Right renal pelvis (tissue), 4 donors: ENCODE data around the gene CTIF. TPM values are rescaled to one million over a fixed set of nuclear protein-coding genes. Genes with fewer than 3 reads are reported as not detected.

Source experiments
- DNase-seq, 4 donors: peaks; one replicate each; pipeline ENCODE4 v3.0.0-alpha.2; 2013; ENCODE audit warnings: low read depth in 4 of 4, low spot score in 3 of 4, missing footprints in 1 of 4
- polyA plus RNA-seq, 4 donors: library from polyadenylated mRNA; unstranded; fragments of 120-200 nt; gene quantifications; one replicate each; pipeline ENCODE4 v1.2.1, GENCODE V29; 2013; ENCODE audit not compliant: insufficient read length in 4 of 4

CTIF gene
- polyA plus RNA-seq, 4 donors: 19.1 to 21.8 (median 21.7) TPM

DNA sequence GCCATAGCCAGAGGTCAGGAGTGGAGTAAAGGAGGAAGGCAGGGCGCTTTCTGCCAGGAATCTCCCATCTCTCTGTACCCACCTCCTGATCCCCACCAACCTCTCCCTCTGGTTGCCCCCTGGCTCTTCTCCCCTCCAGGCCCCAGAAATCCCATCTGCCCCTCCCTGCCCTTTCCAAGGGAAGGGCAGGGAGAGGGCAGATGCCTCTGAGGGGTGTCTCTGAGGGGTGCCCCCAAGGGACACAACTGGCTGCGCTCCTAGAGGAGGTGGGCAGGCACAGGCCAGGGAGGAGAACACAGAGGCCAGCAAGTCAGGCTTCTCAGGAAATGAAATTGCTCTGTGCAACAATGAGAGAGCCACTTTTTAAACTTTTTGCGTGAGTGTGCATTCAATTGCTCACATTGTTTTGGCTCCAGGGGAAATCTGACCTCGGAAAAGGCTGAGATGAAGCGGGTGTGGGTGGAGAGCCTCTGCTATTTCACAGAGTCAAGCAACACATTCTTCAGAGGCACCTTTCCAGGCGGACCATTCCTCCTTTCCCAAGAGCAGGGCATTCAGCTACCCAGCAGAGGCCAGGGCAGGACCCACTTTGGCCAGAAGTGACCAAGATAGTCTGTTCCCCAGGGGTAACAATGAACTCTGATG, 286.4 kb downstream of the CTIF start:
- DNase-seq: no peak

DNA sequence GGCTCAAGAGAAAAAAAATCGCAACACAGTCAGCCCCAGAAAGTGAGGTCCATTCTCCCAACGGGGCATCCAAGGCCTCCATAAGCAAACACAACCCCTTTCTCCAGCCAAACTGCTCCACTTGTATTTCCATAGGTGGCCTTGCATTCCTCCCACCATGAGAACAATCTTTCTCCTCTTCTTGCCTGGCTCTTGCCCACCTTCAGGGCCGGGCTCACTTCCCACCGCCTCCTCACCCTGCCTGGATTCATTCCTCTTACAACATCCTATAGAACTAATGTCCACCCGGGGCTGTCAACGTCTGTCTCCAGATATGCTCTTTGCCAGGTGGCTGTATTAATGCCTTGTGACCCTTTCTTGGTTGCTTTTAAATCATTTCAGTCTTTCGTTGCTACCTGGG, 287.4 kb downstream of the CTIF start:
- DNase-seq: no peak

DNA sequence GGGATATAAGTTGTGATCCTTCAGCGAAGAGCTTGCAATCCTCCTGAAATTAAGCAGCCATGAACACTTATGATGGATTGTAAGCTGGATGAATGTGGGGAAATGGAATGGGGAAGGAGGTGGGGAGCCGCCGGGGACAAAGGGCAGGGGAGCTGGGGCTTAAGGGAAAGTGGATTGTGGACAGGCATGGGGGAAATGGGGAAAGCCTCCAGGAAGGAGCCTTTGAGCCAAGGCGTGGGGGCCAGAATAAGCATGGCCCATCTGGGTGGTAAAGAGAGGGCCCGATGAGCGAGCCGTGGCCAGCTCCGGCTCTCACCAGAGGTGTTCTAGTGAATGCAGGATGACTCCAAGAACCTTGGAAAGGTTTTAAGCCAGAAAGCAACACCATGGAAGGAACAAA, 288.0 kb downstream of the CTIF start:
- no peak for DNase-seq

DNA sequence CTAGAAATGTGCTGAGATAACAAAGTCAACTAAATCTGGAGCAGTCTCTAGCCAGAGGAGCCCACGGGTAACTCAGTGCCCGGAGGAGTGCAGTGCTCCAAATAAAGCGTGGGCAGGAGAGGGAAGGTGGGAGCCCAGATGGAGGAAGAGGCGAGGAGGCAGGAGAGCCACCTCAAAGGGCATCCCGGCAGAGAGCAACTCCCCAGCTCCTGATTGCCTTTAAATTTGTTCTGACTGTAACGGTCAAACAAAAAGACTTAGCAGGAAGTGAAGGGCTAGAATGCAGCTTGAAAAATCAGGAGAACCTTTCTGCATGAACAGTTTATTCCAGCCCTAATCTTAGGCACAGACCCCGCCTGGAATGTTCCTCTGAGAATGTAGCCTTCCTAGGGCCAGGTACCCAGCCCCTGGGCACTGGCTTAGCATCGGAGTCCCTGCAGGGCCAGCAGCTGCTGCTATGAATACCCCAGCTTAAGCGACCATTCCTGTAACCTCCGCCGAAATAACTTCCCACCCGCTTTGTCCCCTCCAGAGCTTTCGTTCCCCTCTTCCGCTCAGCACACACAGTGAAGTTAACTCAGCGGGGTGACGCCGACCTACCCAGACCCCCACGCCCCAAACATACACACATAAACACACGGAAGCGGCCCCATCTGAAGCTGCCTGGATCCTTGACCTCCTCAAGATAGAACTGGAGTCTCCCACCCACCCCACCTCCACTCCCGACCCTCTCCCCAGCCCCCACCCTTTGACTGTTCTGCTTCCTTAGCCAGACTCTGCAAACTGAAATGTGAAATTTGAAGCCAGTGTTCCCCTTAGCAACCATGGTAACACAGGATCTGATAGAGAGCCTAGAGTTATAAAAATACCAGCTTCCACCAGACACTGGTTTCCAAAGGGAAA, 288.7 kb downstream of the CTIF start:
- DNase-seq: peak in 3 of 4 donors; percentile 75 to 88 (median 85)

DNA sequence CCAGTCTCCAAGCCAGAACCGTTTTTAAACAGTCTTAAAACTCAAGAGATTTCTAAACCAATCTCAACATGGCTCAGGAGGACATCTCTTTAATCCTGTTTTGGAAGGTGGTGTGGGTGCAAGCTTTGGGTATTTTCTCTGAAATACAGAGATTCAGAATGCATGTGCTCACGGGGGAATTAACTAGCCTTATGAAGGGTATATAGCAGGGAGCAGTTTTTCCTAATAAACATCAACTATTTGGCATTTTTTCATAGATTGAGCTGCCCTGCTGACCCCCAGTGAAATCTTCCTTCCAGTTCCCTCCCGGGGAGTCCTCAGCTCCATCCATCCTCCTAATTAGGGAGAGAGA, 289.3 kb downstream of the CTIF start:
- no peak for DNase-seq

DNA sequence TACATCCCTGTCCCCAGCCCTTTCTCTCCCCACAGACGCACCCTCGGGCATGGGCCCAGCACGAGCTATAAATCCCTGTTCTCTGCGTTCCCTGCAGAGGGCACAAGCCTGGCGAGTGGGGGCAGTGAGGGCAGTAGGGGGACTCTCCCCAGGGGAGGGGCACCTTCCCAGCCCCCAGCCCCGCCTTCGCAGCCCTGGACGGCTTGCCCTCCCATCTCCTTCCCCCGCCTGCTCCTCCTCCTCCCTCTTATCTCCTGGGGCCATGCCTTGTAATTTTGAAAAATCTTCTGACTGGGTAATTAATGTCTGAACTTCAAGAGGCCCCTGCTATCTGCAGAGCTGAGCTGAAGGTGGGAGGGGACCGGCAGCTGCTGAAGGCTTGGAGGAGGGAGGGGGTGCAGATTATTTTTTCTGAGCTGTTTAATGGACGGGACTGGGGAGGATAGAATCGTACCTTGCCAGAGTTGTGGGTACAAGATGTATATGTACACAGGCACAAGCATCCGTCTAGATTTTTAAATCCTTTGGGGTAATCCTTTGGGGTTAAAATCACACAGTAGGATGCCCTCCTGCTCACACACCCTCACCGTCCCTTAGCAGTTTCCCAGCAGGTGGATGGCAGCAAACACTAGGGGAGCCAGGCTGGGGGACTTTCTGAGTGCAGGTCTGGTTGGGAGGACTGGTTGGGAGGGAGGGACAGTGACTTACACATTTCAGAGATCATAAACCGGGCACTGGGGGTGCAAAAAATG, 290.0 kb downstream of the CTIF start:
- DNase-seq: no peak

DNA sequence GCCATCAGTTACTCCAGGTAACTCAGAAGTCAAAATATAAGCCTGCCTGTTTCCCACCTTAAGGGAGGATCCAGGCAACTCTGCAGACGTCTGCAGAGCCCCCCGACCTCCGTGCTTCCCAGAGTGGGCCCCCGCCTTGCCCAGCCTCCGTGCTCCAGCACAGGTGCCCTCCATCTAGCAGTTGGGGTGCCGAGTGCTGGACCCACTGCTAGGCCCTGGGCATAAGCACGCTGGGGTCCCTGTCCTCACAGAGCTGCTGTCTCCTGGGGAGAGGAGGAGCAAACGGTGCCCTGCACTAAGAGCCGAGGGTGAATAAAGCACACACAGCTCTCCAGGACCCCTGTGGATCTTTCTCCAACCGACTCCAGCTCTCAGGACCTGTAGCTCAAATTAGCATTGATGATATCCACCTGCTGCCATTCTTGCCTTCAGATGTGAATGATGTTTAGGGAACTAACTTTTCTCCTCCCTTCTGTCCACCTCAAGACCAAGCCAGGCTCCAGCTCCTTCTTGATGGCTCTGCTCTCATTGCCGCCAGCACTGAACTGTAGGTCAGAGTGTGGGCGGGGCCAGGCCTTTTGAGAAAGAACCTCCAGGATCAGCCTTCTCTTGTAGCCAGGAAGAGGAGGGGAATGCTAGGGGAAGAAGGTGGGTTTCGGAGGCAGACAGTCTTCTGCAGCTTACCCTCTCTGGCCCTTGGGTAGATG, 290.8 kb downstream of the CTIF start:
- DNase-seq: no peak

DNA sequence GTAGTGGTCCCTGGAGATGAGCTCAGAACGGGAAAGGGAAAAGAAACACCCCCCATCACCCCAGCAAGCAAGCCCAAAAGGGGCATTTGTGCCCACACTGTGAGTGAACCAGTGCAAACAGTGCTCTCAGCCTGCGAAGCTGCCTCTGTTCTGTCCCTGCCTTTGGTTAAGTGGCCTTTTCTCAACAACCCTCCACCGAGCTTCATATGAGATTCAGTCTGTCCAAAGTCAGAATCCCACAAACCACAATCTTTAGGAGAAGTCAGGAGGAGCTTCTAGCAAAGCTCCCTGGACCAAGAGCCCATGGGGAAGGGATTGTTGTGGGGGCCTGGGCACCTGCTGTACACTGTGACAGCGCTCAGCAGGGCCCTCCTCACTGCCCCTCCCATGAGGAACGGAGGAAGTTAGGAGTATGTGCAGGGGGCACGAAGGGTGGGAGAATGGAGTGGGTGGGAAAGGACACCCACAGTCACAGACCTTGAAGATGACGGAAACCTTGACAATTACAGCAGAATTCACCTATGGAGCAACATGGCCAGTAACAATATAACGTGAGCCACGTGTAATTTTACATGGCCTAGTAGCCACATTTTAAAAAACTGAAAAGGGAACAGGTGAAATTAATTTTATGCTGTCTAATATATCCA, 292.4 kb downstream of the CTIF start:
- DNase-seq: no peak

DNA sequence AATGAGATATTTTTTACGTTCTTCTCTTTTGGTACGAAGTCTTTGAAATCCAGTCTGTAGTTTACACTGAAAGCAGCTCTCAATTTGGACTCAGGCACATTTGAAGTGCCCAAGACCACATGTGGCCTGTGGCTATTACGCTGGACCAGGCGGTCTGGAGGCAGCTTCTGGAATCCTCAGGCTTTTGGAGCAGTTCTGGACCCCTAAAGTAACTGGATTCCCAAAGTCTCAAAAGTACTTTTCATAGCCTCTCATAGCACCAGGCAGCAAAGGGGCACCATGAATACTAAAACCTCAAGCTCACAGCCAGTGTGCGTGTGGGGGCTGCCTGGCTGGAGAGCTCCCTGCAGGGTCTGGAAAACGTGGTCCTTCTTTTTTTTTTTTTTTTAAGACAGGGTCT, 293.0 kb downstream of the CTIF start:
- DNase-seq: no peak

DNA sequence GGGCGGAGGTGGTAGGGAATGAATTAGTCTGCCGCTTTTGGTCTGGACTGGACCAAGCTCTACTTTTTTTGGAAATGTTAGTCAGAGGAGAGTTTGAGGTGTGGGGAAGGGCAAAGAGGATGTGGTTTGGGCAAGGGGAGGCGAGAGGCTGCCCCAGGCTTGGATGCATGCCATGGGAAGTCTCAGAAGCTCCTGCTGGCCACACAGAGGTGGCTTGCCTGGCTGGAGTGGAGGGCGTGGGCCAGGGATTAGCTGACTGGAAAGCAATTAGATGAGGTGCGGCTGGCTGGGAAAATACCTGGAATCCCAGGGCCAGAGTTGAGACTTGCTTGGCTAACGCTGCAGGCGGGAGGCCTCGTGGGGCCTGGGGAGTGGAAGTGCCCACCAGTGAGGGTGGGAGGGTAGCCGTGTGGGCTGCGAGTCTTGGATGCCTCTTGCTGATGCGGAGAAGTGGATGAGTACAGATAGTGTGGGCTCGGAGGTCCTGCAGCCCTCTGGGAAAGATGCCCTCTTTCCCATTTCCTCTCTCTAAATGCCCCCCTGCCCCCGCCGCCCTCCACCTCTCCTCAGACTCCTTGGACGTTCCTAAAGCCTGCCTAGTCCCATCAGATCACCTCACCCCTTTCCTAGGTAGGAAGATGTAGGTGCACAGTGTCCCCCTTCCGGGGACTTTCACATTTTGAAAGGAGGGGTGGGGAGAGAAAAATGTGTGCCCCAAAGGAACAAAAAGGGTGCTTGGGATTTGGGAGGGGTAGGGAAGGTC, 294.3 kb downstream of the CTIF start:
- no peak for DNase-seq

DNA sequence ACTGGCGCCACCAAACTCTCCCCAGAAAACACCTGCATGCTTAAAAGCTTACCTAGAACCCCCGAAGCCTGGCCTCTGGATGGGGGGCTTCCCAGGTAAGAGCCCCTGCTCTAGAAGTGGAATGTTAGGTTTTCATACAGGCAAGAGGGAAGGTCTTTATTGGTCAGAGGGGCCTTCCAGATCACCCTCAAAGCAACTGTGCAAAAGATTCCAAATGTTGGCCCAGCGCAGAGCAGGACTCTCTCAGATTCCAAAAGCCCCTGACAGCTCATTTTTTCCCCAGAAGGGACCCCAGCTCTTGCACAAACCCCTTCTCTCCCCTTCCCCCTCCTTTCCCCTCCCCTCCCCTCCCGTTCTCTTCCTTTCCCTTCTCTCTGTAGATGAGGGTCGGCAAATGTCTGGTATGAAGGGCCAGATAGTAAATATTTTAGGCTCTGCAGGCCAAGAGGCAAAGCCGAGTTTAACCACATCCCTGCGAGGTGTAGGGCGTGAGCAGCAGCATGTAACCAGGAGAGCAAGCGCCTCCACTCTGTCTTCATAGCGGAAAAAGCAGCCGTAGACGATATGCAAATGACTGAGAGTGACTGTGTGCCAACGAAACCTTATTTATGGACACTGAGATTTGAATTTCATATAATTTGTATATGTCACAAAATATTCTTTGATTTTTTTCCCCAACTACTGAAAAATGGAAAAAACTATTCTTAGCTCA, 295.0 kb downstream of the CTIF start:
- DNase-seq: no peak

DNA sequence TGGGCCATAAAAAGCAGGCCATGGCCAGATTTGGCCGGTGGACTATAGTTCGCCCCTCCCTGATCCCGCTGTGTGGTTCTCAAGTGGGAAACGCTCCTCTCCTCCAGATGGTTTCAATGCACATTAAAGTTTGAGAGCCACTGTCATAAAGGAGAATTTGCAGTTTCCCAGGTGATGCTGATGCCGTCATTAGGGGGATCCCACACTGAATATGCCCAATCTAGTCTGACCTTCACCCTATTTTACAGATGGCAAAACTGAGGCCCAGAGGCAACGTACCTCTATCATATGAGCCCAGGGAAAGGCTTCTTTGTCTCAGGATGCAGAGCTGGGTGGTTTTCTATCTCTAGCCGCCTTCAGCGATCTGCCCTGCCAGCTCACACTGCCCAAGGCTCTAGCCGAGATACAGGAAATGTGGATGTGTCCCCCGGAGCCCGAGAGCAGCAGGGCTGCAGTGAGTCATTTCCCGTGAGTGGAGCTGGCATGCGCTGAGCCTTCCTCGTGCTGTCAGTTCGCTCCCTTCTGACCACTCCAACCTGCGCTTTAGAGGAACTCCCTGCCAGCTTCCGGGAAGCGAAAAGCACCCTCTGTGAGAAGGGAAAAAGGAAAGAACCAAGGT, 295.7 kb downstream of the CTIF start:
- DNase-seq: no peak

DNA sequence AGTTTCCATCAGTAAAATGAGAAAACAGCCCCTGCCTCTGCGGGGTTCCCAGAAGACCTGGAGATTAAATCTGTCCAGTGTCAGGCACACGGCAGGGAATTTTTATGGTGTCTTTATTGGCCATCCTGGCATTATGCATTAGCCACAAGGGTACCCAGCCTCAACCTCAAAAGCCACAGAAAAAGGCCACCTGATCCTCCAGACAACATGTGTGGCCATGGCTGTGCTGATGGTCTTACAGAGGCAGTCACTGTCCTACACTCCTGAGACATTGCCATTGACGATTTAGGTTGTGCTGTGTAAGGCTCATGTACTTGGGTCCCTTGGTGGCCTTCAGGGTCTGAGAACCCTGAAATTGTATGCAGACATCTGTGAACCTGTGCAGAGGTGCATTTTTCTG, 296.3 kb downstream of the CTIF start:
- no peak for DNase-seq

DNA sequence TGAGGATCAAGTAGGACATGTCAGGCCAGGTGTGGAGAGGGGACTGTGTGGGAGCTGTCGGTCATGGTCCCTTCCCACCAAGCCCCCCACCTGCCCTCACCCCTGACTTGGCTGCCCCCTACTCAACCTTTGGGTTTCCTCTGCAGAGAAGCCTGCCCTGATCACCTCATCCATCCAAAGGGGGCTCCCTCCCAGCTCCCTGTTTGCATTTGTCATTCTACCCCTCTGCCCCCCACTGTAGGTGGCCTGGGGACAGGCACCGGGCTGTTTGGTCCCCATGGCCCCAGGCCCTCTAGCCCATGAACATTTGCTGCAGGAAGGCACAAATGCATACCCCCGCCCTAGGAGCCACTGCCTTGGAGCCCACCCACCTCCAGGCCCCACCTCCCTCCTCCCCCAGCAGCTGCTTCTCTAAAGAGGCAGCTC, 296.9 kb downstream of the CTIF start:
- no peak for DNase-seq

DNA sequence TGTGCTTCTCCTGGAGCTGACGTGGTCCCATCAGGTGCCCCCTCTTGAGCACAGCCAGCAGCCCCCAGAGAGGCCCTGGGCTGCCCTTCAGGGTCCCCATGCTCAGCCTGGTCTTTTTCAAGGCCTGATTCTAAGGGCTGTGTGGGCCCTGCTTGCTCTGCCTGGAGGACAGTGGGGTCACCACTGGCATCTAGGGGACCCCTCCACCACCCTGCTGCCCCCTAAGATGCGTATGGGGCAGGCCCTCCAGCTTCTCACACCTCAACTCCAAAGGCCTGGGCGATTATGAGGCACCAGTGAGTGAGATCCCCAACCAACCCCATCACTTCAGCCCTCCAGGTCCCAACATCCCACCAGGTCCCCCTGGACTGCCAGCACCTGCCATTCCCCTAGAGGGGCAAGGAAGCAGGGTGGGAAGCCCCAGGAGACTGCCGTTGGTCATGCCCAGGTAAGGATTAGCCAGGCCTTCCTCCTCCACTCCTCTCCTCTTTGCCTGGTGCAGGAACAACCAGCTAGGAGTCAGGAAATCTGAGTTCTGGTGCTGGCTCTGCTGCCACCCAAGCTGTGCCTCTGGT, 297.5 kb downstream of the CTIF start:
- DNase-seq: no peak

DNA sequence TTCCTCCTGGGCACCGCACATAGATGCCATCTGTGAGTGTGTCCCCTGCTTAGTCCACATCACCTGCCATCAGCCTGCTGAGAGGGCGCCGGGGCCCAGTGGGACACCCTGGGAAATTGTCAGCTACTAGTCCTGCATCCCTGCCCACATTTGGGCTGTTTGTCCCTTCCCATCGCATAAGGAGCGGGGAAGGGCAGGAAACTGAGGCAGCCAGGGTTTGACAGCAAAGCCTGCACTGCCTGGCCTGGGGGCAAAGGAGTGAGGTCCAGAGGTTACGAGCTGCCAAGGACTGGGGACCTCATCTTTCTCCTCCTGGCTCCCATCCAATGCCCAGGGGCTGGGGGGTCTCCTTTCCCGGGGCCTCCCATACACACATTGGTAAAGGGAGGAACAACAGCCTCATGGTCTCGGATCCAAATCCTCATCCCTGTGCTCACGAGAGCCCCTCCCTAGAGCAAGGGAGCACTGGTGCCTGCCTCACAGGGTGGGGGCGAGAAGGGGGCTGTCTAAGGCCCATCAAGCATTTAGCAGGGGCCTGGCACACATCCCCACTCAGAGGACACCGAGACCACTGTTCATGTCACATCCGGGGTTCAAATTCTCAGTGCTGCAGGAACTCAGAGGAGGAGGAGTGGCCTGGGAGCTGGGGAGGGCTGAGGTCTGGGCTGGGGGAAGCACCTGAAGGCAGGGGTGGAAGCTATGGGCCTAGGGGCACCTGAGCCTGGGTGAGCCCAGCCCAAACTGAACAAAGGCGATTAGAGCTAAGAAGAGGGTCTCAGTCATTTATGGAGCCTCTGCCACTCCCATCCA, 298.2 kb downstream of the CTIF start:
- no peak for DNase-seq

DNA sequence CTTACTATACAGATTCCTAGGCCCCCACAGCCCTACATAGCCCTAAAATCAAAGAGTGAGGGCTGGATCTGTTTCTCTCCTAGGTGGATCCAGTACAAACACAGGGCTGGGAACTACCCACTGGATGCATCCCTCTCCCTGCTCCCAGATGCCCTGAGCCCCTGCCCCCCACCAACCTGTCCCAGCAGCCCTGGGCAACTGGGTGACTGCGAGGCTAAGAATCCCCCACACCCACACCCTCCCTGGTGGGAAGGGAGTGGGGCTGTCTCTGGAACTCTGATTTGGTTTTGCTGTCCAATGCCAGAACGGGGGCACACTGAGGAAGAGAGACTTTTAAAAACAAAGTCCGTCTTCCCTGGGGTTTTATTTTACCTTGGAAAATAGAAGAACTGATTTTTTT, 298.8 kb downstream of the CTIF start:
- DNase-seq: no peak
